HEK293 (cell line): ENCODE measurements around the gene PBX3.
"Not testable (repeated sequence)": the region's sequence is repeated elsewhere in the genome, so short reads cannot be mapped to it uniquely, and the experiment has no call there.

ENCODE experiments used
- CTCF ChIA-PET: fragments of 350-600 bp; formaldehyde crosslinking; extraction: SDS; loops from one replicate; lab custom pipeline; 2021; ENCODE audit warnings: antibody characterized with exemption; lab: Yijun Ruan, JAX
- POLR2A ChIA-PET: fragments of 300-600 bp; formaldehyde crosslinking; extraction: SDS; loops from one replicate; lab custom pipeline; 2020; ENCODE audit warnings: antibody characterized with exemption, inconsistent platforms; lab: Yijun Ruan, JAX
- H3K27ac ChIP-seq: fragments of 200-500 bp; sonication (Bioruptor generic); 2 replicates; pipeline ENCODE4 v1.5.1; 2014; ENCODE audit warnings: low read depth, low read length, control low read depth, inconsistent platforms; ENCODE audit errors: extremely low read depth
- H3K36me3 ChIP-seq, 2 experiments: fragments of 200-500 bp in 1 of 2; sonication (Bioruptor generic) in 1 of 2; 1 replicate in 1 of 2; 2 replicates in 1 of 2; pipeline ENCODE4 v1.5.1; 2014 to 2017; ENCODE audit warnings: inconsistent platforms in 2 of 2, low read length in 2 of 2; ENCODE audit not compliant: control insufficient read depth in 2 of 2, insufficient read depth in 1 of 2
- H3K4me1 ChIP-seq: fragments of 200-500 bp; sonication (Bioruptor generic); 2 replicates; pipeline ENCODE4 v1.5.1; 2014; ENCODE audit warnings: mild to moderate bottlenecking, low read length, inconsistent platforms; ENCODE audit not compliant: control insufficient read depth, insufficient read depth
- H3K4me3 ChIP-seq: 2 replicates; pipeline ENCODE4 v1.5.1; 2011; ENCODE audit warnings: low read depth, mild to moderate bottlenecking, control low read depth, low read length, moderate library complexity
- H3K9me3 ChIP-seq: fragments of 200-500 bp; sonication (Bioruptor generic); 2 replicates; pipeline ENCODE4 v1.5.1; 2014; ENCODE audit warnings: low read depth, low read length, inconsistent platforms; ENCODE audit not compliant: control insufficient read depth, insufficient read depth
- GFI1B ChIP-seq: fragments of 450-650 bp; formaldehyde crosslinking; IDR thresholded peaks from 2 replicates; pipeline ENCODE4 v1.5.1; 2016; ENCODE audit warnings: missing biosample characterization, missing genetic modification characterization
- GLIS1 ChIP-seq: fragments of 450-650 bp; formaldehyde crosslinking; IDR thresholded peaks from 2 replicates; pipeline ENCODE4 v1.5.1; 2016; ENCODE audit warnings: missing biosample characterization, missing genetic modification characterization
- SCRT1 ChIP-seq: fragments of 450-650 bp; formaldehyde crosslinking; IDR thresholded peaks from 2 replicates; pipeline ENCODE4 v1.5.1; 2016; ENCODE audit warnings: missing biosample characterization, missing genetic modification characterization, borderline replicate concordance
- SCRT2 ChIP-seq: fragments of 450-650 bp; formaldehyde crosslinking; IDR thresholded peaks from 2 replicates; pipeline ENCODE4 v1.5.1; 2016; ENCODE audit warnings: missing biosample characterization, missing genetic modification characterization
- WT1 ChIP-seq: fragments of 450-650 bp; formaldehyde crosslinking; IDR thresholded peaks from 2 replicates; pipeline ENCODE4 v1.5.1; 2016; ENCODE audit warnings: missing biosample characterization, missing genetic modification characterization
- ZBTB17 ChIP-seq: fragments of 450-650 bp; formaldehyde crosslinking; IDR thresholded peaks from 2 replicates; pipeline ENCODE4 v1.5.1; 2016; ENCODE audit warnings: missing biosample characterization, missing genetic modification characterization
- ZFP41 ChIP-seq: fragments of 450-650 bp; formaldehyde crosslinking; IDR thresholded peaks from 2 replicates; pipeline ENCODE4 v1.5.1; 2016; ENCODE audit warnings: missing biosample characterization, missing genetic modification characterization, borderline replicate concordance
- ZNF138 ChIP-seq: fragments of 450-650 bp; formaldehyde crosslinking; IDR thresholded peaks from 2 replicates; pipeline ENCODE4 v1.5.1; 2016; ENCODE audit warnings: missing biosample characterization, missing genetic modification characterization, borderline replicate concordance
- ZNF223 ChIP-seq: fragments of 450-650 bp; formaldehyde crosslinking; IDR thresholded peaks from 2 replicates; pipeline ENCODE4 v1.5.1; 2016; ENCODE audit warnings: missing biosample characterization, missing genetic modification characterization
- ZNF544 ChIP-seq: fragments of 450-650 bp; formaldehyde crosslinking; IDR thresholded peaks from 2 replicates; pipeline ENCODE4 v1.5.0; 2017; ENCODE audit warnings: missing biosample characterization, missing genetic modification characterization
- ZNF571 ChIP-seq: fragments of 450-650 bp; formaldehyde crosslinking; IDR thresholded peaks from 2 replicates; pipeline ENCODE4 v1.5.0; 2017; ENCODE audit warnings: missing biosample characterization, missing genetic modification characterization
- ZNF585B ChIP-seq: fragments of 450-650 bp; formaldehyde crosslinking; IDR thresholded peaks from 2 replicates; pipeline ENCODE4 v1.5.1; 2016; ENCODE audit warnings: missing biosample characterization, missing genetic modification characterization
- ZNF600 ChIP-seq: fragments of 450-650 bp; formaldehyde crosslinking; IDR thresholded peaks from 2 replicates; pipeline ENCODE4 v1.5.1; 2016; ENCODE audit warnings: missing biosample characterization, missing genetic modification characterization
- ZNF654 ChIP-seq: fragments of 450-650 bp; formaldehyde crosslinking; IDR thresholded peaks from 2 replicates; pipeline ENCODE4 v1.5.1; 2016; ENCODE audit warnings: low read depth, missing biosample characterization, missing genetic modification characterization
- ZNF701 ChIP-seq: fragments of 450-650 bp; formaldehyde crosslinking; IDR thresholded peaks from 2 replicates; pipeline ENCODE4 v1.5.1; 2016; ENCODE audit warnings: missing biosample characterization, missing genetic modification characterization
- ZNF785 ChIP-seq: fragments of 450-650 bp; formaldehyde crosslinking; IDR thresholded peaks from 2 replicates; pipeline ENCODE4 v1.5.1; 2016; ENCODE audit warnings: missing biosample characterization, missing genetic modification characterization
- TF ChIP-seq, protein P1 (sequence below): fragments of 450-650 bp; formaldehyde crosslinking; IDR thresholded peaks from 2 replicates; pipeline ENCODE4 v1.5.1; 2016; ENCODE audit warnings: missing biosample characterization, missing genetic modification characterization
- TF ChIP-seq, protein P2 (sequence below): fragments of 450-650 bp; formaldehyde crosslinking; IDR thresholded peaks from 2 replicates; pipeline ENCODE4 v1.5.1; 2016; ENCODE audit warnings: missing biosample characterization, missing genetic modification characterization
- TF ChIP-seq, protein P3 (sequence below): fragments of 450-650 bp; IDR thresholded peaks from 2 replicates; pipeline ENCODE4 v1.5.1; 2018; ENCODE audit warnings: missing biosample characterization, mild to moderate bottlenecking, missing genetic modification characterization
- TF ChIP-seq, protein P4 (sequence below): fragments of 450-650 bp; formaldehyde crosslinking; IDR thresholded peaks from 2 replicates; pipeline ENCODE4 v1.5.1; 2016; ENCODE audit warnings: missing biosample characterization, missing genetic modification characterization
- TF ChIP-seq, protein P5 (sequence below): fragments of 450-650 bp; formaldehyde crosslinking; IDR thresholded peaks from 2 replicates; pipeline ENCODE4 v1.5.1; 2016; ENCODE audit warnings: missing biosample characterization, missing genetic modification characterization, borderline replicate concordance

Gene PBX3

DNA sequence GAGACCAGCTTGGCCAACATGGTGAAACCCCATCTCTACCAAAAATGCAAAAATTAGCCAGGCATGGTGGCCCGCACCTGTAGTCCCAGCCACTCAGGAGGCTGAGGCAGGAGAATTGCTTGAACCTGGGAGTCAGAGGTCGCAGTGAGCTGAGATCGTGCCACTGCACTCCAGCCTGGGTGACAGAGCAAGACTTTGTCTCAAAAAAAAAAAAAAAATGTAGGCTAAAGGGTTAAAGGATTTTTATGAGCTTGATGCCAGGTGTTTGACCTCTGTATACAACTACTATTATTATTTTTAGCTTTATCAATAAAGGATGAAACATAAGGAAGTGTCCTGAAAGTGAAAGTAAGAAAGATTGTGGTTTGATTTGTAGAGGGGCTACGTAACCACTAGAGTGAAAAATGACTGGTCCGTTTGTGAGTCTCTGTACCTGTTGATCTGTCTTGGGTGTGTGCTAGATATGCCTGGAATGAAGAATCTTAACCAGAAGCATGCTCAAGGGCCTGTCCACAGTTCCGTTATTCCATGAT lies 76.8 kb downstream of the PBX3 start:
- H3K4me3 ChIP-seq, H3K27ac ChIP-seq, H3K9me3 ChIP-seq, H3K4me1 ChIP-seq, H3K36me3 ChIP-seq, POLR2A ChIA-PET: not testable (repeated sequence)
- CTCF ChIA-PET: interaction anchor here (0.6 to 0.7 kb wide), 2 partner anchors 98 to 263 kb away, joined by 3 to 4 read pairs; no protein-coding TSS in a partner anchor
- TF ChIP-seq ZBTB17 (peak; percentile 59), SCRT2 (tag by site-specific recombination) (peak; percentile 85), SCRT1 (tag by site-specific recombination) (peak; percentile 51)
- TF ChIP-seq, protein P1, sequence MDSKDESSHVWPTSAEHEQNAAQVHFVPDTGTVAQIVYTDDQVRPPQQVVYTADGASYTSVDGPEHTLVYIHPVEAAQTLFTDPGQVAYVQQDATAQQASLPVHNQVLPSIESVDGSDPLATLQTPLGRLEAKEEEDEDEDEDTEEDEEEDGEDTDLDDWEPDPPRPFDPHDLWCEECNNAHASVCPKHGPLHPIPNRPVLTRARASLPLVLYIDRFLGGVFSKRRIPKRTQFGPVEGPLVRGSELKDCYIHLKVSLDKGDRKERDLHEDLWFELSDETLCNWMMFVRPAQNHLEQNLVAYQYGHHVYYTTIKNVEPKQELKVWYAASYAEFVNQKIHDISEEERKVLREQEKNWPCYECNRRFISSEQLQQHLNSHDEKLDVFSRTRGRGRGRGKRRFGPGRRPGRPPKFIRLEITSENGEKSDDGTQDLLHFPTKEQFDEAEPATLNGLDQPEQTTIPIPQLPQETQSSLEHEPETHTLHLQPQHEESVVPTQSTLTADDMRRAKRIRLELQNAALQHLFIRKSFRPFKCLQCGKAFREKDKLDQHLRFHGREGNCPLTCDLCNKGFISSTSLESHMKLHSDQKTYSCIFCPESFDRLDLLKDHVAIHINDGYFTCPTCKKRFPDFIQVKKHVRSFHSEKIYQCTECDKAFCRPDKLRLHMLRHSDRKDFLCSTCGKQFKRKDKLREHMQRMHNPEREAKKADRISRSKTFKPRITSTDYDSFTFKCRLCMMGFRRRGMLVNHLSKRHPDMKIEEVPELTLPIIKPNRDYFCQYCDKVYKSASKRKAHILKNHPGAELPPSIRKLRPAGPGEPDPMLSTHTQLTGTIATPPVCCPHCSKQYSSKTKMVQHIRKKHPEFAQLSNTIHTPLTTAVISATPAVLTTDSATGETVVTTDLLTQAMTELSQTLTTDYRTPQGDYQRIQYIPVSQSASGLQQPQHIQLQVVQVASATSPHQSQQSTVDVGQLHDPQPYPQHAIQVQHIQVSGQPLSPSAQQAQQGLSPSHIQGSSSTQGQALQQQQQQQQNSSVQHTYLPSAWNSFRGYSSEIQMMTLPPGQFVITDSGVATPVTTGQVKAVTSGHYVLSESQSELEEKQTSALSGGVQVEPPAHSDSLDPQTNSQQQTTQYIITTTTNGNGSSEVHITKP (tag by site-specific recombination): 0 out of 2 replicates have a peak, but pooled peaks have one; percentile 38
- TF ChIP-seq, protein P2, sequence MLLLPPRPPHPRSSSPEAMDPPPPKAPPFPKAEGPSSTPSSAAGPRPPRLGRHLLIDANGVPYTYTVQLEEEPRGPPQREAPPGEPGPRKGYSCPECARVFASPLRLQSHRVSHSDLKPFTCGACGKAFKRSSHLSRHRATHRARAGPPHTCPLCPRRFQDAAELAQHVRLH (tag by site-specific recombination): 0 out of 2 replicates have a peak, but pooled peaks have one; percentile 42

DNA sequence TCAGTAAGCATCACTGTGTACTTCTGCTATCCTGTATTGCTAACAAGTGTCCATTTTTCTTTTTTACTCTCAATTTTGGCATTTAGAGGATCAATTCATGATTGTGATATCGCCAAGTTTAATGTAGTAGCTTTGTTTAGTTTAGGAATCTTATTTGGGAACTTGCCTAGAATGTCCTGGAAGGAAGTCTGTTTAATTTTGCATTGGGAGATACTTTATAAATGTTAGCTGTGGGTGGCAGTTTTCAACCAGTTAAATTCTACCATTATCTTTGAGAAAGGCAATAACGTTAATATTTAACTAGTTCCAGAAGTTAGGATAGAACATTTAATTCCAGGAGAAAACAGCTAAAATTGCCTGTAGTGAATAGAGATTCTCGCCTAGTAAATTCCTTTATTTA lies 78.6 kb downstream of the PBX3 start:
- CTCF ChIA-PET: no interaction called here
- POLR2A ChIA-PET: no interaction called here
- Histone ChIP-seq H3K36me3 (no peaks in the 10 kb centered on the region), H3K9me3 (no peaks in the 10 kb centered on the region), H3K4me3 (no peak overlapping the region), H3K27ac (no peak overlapping the region), H3K4me1 (peaks cover 6% of the 10 kb centered on the region)
- no peak for TF ChIP-seq ZNF585B (tag by site-specific recombination)
- TF ChIP-seq ZNF701 (tag by site-specific recombination): no peak
- TF ChIP-seq, protein P3, sequence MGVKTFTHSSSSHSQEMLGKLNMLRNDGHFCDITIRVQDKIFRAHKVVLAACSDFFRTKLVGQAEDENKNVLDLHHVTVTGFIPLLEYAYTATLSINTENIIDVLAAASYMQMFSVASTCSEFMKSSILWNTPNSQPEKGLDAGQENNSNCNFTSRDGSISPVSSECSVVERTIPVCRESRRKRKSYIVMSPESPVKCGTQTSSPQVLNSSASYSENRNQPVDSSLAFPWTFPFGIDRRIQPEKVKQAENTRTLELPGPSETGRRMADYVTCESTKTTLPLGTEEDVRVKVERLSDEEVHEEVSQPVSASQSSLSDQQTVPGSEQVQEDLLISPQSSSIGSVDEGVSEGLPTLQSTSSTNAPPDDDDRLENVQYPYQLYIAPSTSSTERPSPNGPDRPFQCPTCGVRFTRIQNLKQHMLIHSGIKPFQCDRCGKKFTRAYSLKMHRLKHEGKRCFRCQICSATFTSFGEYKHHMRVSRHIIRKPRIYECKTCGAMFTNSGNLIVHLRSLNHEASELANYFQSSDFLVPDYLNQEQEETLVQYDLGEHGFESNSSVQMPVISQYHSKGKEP: no peak
- no peak for TF ChIP-seq ZNF600 (tag by site-specific recombination)
- no peak for TF ChIP-seq ZFP41 (tag by site-specific recombination)
- no peak for TF ChIP-seq ZNF785 (tag by site-specific recombination)
- TF ChIP-seq WT1 (tag by site-specific recombination): no peak
- TF ChIP-seq, protein P4, sequence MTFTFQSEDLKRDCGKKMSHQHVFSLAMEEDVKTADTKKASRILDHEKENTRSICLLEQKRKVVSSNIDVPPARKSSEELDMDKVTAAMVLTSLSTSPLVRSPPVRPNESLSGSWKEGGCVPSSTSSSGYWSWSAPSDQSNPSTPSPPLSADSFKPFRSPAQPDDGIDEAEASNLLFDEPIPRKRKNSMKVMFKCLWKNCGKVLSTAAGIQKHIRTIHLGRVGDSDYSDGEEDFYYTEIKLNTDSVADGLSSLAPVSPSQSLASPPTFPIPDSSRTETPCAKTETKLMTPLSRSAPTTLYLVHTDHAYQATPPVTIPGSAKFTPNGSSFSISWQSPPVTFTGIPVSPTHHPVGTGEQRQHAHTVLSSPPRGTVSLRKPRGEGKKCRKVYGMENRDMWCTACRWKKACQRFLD (tag by site-specific recombination): no peak
- TF ChIP-seq GFI1B: no peak
- TF ChIP-seq ZNF654 (tag by site-specific recombination): no peak
- no peak for TF ChIP-seq ZNF223 (tag by site-specific recombination)
- TF ChIP-seq ZNF138 (tag by site-specific recombination): no peak
- TF ChIP-seq ZNF571 (tag by site-specific recombination): no peak
- TF ChIP-seq, protein P5, sequence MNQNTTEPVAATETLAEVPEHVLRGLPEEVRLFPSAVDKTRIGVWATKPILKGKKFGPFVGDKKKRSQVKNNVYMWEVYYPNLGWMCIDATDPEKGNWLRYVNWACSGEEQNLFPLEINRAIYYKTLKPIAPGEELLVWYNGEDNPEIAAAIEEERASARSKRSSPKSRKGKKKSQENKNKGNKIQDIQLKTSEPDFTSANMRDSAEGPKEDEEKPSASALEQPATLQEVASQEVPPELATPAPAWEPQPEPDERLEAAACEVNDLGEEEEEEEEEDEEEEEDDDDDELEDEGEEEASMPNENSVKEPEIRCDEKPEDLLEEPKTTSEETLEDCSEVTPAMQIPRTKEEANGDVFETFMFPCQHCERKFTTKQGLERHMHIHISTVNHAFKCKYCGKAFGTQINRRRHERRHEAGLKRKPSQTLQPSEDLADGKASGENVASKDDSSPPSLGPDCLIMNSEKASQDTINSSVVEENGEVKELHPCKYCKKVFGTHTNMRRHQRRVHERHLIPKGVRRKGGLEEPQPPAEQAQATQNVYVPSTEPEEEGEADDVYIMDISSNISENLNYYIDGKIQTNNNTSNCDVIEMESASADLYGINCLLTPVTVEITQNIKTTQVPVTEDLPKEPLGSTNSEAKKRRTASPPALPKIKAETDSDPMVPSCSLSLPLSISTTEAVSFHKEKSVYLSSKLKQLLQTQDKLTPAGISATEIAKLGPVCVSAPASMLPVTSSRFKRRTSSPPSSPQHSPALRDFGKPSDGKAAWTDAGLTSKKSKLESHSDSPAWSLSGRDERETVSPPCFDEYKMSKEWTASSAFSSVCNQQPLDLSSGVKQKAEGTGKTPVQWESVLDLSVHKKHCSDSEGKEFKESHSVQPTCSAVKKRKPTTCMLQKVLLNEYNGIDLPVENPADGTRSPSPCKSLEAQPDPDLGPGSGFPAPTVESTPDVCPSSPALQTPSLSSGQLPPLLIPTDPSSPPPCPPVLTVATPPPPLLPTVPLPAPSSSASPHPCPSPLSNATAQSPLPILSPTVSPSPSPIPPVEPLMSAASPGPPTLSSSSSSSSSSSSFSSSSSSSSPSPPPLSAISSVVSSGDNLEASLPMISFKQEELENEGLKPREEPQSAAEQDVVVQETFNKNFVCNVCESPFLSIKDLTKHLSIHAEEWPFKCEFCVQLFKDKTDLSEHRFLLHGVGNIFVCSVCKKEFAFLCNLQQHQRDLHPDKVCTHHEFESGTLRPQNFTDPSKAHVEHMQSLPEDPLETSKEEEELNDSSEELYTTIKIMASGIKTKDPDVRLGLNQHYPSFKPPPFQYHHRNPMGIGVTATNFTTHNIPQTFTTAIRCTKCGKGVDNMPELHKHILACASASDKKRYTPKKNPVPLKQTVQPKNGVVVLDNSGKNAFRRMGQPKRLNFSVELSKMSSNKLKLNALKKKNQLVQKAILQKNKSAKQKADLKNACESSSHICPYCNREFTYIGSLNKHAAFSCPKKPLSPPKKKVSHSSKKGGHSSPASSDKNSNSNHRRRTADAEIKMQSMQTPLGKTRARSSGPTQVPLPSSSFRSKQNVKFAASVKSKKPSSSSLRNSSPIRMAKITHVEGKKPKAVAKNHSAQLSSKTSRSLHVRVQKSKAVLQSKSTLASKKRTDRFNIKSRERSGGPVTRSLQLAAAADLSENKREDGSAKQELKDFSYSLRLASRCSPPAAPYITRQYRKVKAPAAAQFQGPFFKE (tag by site-specific recombination): no peak
- no peak for TF ChIP-seq GLIS1
- TF ChIP-seq ZNF544 (tag by site-specific recombination): no peak
